ENCODE measurements around the gene OR4F15. TPM values are rescaled to one million over a fixed set of nuclear protein-coding genes. Genes with fewer than 3 reads are reported as not detected.

Gene OR4F15
- total and polyA plus RNA-seq, 2 donors (not counting 3 experiments of a cell fraction or from before 2014, with no cell fraction given): not detected

DNA sequence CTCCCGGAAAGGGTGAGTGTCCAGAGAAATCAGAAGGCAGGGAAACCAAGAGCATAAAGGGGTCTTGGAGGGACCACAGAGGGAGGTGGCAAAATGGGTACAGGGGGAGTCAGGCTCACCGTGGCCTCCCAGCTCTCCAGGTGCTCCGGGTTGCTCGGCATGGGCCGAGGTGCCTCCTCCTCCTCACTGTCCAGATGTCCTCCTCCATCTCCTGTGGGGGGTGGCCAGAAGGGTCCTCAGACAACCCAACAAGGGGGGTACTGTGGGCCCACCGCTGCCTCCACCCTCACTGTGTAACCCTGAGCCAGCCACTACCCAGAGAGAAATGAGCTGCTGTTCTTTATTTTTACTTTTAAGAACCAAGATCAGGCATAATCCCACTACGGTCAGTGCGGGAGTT is 39.1 kb upstream of the OR4F15 start:
- no peak overlapping the region for H2AFZ ChIP-seq (ENCODE audit: low read depth, low read length)
- no peaks in the 10 kb centered on the region for H4K20me1 ChIP-seq (replicated peaks; ENCODE audit: control insufficient read depth, extremely low read depth, insufficient read depth, low read length)
- H3K4me3 ChIP-seq (replicated peaks in 1 of 3; ENCODE audit: insufficient read depth in 1 of 3, low read depth in 1 of 3, low read length in 3 of 3): no peak overlapping the region
- FAIRE-seq (no peak), DNase-seq (ENCODE audit: low read depth, low spot score) (no peak)
- TF ChIP-seq JUN (IDR thresholded peaks at IDR 0.05; ENCODE audit: borderline replicate concordance, insufficient read depth, insufficient read length, low read depth) (no peak), POLR2AphosphoS5 (IDR thresholded peaks at IDR 0.05; ENCODE audit: insufficient read depth, low read depth, low read length) (no peak), EZH2 (IDR thresholded peaks at IDR 0.05; ENCODE audit: borderline replicate concordance, low read depth, low read length, severe bottlenecking) (no peak), MYC (IDR thresholded peaks at IDR 0.05; ENCODE audit: low read depth, low read length) (no peak), FOS (IDR thresholded peaks at IDR 0.05; ENCODE audit: borderline replicate concordance, insufficient read depth, low read length) (no peak), POLR2A (IDR thresholded peaks at IDR 0.05; ENCODE audit: low read depth, low read length) (no peak)
- TF ChIP-seq, protein P1, sequence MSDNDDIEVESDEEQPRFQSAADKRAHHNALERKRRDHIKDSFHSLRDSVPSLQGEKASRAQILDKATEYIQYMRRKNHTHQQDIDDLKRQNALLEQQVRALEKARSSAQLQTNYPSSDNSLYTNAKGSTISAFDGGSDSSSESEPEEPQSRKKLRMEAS (IDR thresholded peaks at IDR 0.05; ENCODE audit: insufficient read depth, insufficient read length): no peak
- TF ChIP-seq, protein P2, sequence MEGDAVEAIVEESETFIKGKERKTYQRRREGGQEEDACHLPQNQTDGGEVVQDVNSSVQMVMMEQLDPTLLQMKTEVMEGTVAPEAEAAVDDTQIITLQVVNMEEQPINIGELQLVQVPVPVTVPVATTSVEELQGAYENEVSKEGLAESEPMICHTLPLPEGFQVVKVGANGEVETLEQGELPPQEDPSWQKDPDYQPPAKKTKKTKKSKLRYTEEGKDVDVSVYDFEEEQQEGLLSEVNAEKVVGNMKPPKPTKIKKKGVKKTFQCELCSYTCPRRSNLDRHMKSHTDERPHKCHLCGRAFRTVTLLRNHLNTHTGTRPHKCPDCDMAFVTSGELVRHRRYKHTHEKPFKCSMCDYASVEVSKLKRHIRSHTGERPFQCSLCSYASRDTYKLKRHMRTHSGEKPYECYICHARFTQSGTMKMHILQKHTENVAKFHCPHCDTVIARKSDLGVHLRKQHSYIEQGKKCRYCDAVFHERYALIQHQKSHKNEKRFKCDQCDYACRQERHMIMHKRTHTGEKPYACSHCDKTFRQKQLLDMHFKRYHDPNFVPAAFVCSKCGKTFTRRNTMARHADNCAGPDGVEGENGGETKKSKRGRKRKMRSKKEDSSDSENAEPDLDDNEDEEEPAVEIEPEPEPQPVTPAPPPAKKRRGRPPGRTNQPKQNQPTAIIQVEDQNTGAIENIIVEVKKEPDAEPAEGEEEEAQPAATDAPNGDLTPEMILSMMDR (IDR thresholded peaks at IDR 0.05; ENCODE audit: extremely low read depth in 1 of 2, insufficient read depth in 1 of 2, low read depth in 1 of 2, low read length in 2 of 2): no peak
- H3K9me3 ChIP-seq (replicated peaks; ENCODE audit: control insufficient read depth, insufficient read depth, low read length): no peaks in the 10 kb centered on the region
- ChIA-PET POLR2A (no interaction called here), CTCF (no interaction called here)
- H3K9me1 ChIP-seq (replicated peaks; ENCODE audit: control insufficient read depth, extremely low read depth, insufficient read depth, low read length): no peaks in the 10 kb centered on the region
- H3K4me2 ChIP-seq (ENCODE audit: insufficient read depth, low read length): no peak overlapping the region
- no peaks in the 10 kb centered on the region for H3K4me1 ChIP-seq (ENCODE audit: control insufficient read depth, extremely low read depth, insufficient read depth, low read length)
- intact Hi-C loops (cut with micrococcal nuclease) (no loop called here), dilution Hi-C loops (cut with MboI; ENCODE audit: extremely low pct_ligation_motif_present, low sequenced_read_pairs) (no loop called here)
- no peaks in the 10 kb centered on the region for H3K36me3 ChIP-seq (ENCODE audit: control insufficient read depth in 2 of 2, extremely low read depth in 1 of 2, insufficient read depth in 2 of 2, low read length in 2 of 2)
- H3K79me2 ChIP-seq (ENCODE audit: control insufficient read depth, insufficient read depth, low read length): no peaks in the 10 kb centered on the region
- BruUV-seq (replicated peaks): no TSS peak
- no peak overlapping the region for H3K27ac ChIP-seq (ENCODE audit: insufficient read depth, low read depth, low read length)
- H3K9ac ChIP-seq (replicated peaks; ENCODE audit: extremely low read depth, insufficient read depth, low read length): no peak overlapping the region
- no peaks in the 10 kb centered on the region for H3K27me3 ChIP-seq (ENCODE audit: control insufficient read depth in 2 of 2, insufficient read depth in 2 of 2, low read length in 2 of 2)
